ENCODE results near the gene UNCX. TPM values are rescaled to one million over a fixed set of nuclear protein-coding genes. Genes with fewer than 3 reads are reported as not detected.

The UNCX gene
- total and polyA plus RNA-seq, 8 donors = not detected

DNA sequence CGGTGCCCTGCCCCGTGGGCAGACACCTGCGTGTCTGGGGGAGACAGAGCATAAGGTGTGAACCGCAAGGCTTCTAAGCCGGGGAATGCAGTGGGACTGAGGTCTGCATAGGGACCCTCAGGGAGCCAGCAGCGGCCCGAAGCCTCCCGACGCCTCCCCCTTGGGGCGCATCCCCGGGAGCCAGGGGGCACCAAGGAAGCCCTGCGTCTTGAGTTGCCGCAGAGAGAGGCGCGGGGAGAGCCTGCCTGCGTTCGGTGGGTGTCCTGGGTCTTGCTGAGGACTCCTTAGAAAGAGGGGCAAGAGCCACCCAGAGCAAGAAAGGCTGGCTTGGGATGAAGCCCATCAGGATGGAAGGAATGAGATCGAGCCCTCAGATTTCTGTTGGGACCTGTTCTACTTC lies 18.2 kb upstream of the UNCX start:
- WGBS, 5 donors = 67 to 79% (median 74%) methylated on average over 12 to 18 of the region's 18 CpGs
- intact Hi-C loops (cut with DNase I; ENCODE audit: low total_unique reads) = no loop called here
- H3K27me3 ChIP-seq = peaks cover 11 to 98% (median 60%) of the 10 kb centered on the region in 3 donors

DNA sequence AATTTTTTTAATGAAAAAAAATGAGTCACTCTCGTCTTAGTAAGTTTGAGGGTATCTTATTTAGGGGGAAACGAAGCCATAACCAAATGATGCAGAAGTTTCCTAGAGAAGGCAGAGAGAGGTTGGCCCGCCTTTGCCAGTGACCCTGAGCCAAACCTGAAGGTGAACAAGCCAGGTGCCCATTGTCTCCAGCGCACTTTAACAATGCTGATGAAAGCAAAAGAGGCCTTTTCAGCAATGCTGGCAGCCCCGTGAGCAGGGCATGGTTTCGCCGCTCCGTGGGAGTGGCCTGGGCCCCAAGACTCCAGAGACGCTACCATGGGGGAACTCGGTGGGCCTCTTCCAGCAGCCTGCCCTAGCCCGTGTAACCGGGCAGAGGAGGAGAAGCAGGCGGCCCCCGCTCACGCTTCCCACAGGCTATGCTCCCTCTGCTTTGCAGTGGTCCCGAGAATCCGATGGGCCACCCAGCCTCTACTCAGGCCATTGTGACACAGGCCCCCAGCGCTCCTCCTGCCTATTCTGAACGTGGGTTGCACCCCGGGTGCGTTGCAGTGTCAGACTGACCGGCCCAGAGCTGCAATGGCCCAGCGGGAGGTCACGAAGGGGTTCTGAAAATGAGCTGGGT lies 14.0 kb upstream of the UNCX start:
- peaks cover 4 to 98% (median 61%) of the 10 kb centered on the region in 3 donors for H3K27me3 ChIP-seq
- intact Hi-C loops (cut with DNase I; ENCODE audit: low total_unique reads) = no loop called here
- TF ChIP-seq POLR2A (IDR thresholded peaks at IDR 0.05) (no peak), POLR2AphosphoS5 (IDR thresholded peaks at IDR 0.05) (no peak), EP300 (IDR thresholded peaks at IDR 0.05) (no peak)
- TF ChIP-seq, protein P1, sequence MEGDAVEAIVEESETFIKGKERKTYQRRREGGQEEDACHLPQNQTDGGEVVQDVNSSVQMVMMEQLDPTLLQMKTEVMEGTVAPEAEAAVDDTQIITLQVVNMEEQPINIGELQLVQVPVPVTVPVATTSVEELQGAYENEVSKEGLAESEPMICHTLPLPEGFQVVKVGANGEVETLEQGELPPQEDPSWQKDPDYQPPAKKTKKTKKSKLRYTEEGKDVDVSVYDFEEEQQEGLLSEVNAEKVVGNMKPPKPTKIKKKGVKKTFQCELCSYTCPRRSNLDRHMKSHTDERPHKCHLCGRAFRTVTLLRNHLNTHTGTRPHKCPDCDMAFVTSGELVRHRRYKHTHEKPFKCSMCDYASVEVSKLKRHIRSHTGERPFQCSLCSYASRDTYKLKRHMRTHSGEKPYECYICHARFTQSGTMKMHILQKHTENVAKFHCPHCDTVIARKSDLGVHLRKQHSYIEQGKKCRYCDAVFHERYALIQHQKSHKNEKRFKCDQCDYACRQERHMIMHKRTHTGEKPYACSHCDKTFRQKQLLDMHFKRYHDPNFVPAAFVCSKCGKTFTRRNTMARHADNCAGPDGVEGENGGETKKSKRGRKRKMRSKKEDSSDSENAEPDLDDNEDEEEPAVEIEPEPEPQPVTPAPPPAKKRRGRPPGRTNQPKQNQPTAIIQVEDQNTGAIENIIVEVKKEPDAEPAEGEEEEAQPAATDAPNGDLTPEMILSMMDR (IDR thresholded peaks at IDR 0.05) = no peak
- peaks cover 0 to 2% (median under 1%) of the 10 kb centered on the region in 4 donors for H3K4me1 ChIP-seq
- 67 to 73% (median 69%) methylated on average over 15 to 24 of the region's 24 CpGs for WGBS, 5 donors
- H3K36me3 ChIP-seq = no peaks in the 10 kb centered on the region
- DNase-seq = no peak
- no peak overlapping the region for H3K27ac ChIP-seq
- no peaks in the 10 kb centered on the region for H3K9me3 ChIP-seq
- H3K4me3 ChIP-seq = no peak overlapping the region

More for the DNA sequence above, 18.2 kb upstream of the UNCX start:
- Histone ChIP-seq H3K36me3 (no peaks in the 10 kb centered on the region), H3K4me3 (no peak overlapping the region), H3K9me3 (no peaks in the 10 kb centered on the region), H3K4me1 (peaks cover 7 to 15% (median 11%) of the 10 kb centered on the region in 4 donors), H3K27ac (no peak overlapping the region)
- no peak for TF ChIP-seq EP300 (IDR thresholded peaks at IDR 0.05)
- no peak for TF ChIP-seq POLR2A (IDR thresholded peaks at IDR 0.05)
- TF ChIP-seq, protein P1 (IDR thresholded peaks at IDR 0.05) = no peak
- TF ChIP-seq POLR2AphosphoS5 (IDR thresholded peaks at IDR 0.05) = no peak
- no peak for DNase-seq

DNA sequence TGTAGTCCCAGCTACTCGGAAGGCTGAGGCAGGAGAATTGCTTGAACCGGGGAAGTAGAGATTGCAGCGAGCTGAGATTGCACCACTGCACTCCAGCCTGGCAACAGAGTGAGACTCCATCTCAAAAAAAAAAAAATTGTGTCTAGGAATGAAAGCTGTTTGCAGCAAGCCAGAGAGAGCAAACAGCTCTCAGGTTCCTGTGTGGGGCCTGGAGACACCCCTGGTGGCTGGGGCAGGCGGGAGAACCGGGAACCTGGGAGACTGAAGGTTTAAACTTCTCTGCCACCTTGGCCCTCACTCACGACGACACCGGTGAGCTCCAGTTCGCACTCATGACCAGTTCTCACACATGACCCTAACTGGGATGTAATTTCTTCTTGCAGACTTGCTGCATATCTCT lies 13.2 kb upstream of the UNCX start:
- Histone ChIP-seq H3K4me3 (no peak overlapping the region), H3K36me3 (no peaks in the 10 kb centered on the region), H3K9me3 (no peaks in the 10 kb centered on the region), H3K4me1 (peaks cover 5 to 10% (median 8%) of the 10 kb centered on the region in 4 donors), H3K27me3 (peaks cover 6 to 98% (median 62%) of the 10 kb centered on the region in 3 donors), H3K27ac (no peak overlapping the region)
- intact Hi-C loops (cut with DNase I; ENCODE audit: low total_unique reads) = no loop called here
- TF ChIP-seq POLR2AphosphoS5 (IDR thresholded peaks at IDR 0.05) (no peak), POLR2A (IDR thresholded peaks at IDR 0.05) (no peak), EP300 (IDR thresholded peaks at IDR 0.05) (no peak)
- TF ChIP-seq, protein P1 (IDR thresholded peaks at IDR 0.05) = no peak
- WGBS, 5 donors = 42 to 57% (median 49%) methylated on average over 9 of the region's 9 CpGs
- DNase-seq = no peak

DNA sequence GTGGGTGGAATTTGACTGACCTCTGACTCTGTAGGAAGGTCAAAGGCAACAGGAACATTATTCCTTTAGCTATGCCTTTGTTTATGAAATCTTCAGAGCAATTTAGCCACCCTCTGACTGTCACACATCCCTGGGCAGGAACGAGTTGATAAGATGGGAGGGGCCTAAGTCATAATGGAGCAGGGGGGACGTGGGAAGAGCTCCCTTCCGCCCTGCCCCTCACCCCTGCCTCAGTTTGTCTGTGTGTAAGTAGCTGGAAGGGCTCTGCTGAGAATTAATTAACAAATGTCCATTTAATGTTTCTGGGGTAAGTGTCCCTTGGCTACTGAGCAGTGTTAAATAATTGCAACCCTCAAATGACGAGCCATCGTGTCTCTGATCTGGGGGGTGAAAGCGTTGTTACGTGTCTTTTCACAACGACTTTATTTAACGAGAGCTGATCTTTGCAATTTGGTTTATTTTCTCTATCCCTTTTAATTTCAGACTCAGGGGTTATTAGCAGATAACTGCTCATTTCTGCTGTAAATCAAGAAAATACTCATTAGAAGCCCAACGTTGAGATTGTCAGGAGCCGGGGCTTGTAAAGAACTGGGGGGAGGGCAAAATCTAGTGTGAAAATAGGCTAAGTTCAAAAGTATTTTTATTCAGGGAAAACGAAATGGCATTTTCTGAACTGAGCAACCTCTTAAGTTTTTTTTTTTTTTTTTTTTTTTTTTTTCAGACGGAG lies 12.5 kb upstream of the UNCX start:
- intact Hi-C loops (cut with DNase I; ENCODE audit: low total_unique reads) = loop anchor here (10.0 kb wide), 2 partner anchors 195 to 255 kb away; no protein-coding TSS in a partner anchor
- H3K27ac ChIP-seq = no peak overlapping the region
- H3K4me3 ChIP-seq = no peak overlapping the region
- DNase-seq = no peak
- 54 to 63% (median 60%) methylated on average over 13 of the region's 13 CpGs for WGBS, 5 donors
- peaks cover 6 to 98% (median 64%) of the 10 kb centered on the region in 3 donors for H3K27me3 ChIP-seq
- peaks cover 5 to 15% (median 13%) of the 10 kb centered on the region in 4 donors for H3K4me1 ChIP-seq
- H3K36me3 ChIP-seq = no peaks in the 10 kb centered on the region
- TF ChIP-seq, protein P1 (IDR thresholded peaks at IDR 0.05) = no peak
- TF ChIP-seq EP300 (IDR thresholded peaks at IDR 0.05) (no peak), POLR2A (IDR thresholded peaks at IDR 0.05) (no peak), POLR2AphosphoS5 (IDR thresholded peaks at IDR 0.05) (no peak)
- no peaks in the 10 kb centered on the region for H3K9me3 ChIP-seq

Measured in stomach (tissue), 9 donors.